T-helper 9 cell (primary cell): Measurements from ENCODE around the gene CST2.
"Not testable (repeated sequence)": the region's sequence is repeated elsewhere in the genome, so short reads cannot be mapped to it uniquely, and the experiment has no call there.

Source experiments
- DNase-seq: peaks from one replicate; pipeline ENCODE4 v3.0.0-alpha.2; 2020
- total RNA-seq, 2 donors: gene quantifications; one replicate each; lab custom pipeline; 2026; lab: John Stamatoyannopoulos, UW

CST2 gene, protein sequence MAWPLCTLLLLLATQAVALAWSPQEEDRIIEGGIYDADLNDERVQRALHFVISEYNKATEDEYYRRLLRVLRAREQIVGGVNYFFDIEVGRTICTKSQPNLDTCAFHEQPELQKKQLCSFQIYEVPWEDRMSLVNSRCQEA
- total RNA-seq, result 0 reads per million in 2 donors

DNA sequence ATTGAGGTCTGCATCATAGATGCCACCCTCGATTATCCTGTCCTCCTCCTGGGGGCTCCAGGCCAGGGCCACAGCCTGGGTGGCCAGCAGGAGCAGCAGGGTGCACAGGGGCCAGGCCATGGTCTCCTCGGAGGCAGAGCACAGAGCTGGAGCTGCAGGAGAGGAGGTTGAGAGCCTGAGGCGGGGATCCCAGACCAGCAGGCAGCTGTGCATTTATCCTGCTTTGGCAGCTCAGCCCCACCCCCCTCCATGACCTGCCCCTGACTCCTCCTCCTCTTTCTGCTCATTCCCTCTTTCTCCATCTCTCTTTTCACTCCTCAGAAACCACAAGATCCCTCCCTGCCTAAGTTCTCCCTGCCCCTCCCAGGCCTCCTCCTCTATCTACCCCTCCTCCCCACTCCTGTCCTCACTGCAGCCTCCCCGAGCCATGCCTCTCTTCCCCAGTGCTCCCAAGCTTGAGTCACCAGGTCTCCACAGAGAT, at the start of gene CST2:
CST2 (minus strand) TSS at position 189 of the 481 bp plus-strand sequence; CDS start at position 120, 69 bp downstream.
- no peak for DNase-seq

DNA sequence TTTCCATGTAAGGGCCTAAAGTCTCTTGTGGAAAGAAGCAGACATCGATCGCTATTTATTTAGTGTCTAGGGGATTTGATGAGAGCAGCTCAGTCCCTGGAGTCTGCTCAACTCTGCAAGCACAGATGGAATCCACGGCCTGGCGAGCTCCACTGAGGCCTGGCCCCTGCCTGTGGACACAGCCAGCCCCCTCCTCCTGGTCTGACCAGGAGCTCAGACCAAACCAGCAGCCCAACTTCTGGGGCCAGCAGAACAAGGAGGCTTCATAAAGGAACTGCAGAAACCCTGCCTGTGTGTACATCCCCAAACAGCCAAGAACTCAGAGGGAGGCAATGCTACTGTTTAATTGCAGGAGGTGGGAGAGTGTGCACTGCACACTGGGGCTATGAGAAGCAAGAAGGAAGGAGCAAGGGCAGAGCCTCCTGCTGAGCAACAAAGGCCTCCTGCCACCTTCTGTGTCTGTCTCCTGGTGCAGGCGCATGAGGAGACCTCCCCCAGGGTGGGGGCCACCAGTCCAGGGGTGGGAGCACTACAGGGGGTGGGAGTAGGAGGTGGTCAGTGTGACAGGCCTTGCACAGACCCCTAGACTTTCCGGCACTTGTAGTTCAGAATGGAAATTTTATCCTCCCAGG, 49.2 kb upstream of the CST2 start:
- DNase-seq, result no peak

DNA sequence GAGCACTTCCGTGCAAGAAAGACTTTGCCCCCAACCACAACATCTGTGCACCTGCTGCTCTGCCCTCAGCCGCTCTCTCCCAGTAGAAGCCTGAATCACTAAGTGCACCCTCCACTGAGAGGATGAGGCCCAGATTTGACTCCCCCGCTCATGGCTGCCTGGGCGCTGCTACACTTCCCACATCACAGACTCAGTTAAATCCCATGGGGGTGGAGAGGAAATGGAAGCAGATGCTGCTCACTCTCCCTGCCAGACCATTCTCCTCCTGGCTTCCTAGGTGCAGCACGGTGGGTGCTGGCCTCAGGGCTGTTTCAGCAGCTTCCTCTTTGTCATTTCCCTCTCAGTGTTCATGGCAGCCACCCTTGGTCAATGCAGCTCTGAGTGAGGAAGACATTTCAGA, 48.2 kb upstream of the CST2 start:
- DNase-seq, result no peak

DNA sequence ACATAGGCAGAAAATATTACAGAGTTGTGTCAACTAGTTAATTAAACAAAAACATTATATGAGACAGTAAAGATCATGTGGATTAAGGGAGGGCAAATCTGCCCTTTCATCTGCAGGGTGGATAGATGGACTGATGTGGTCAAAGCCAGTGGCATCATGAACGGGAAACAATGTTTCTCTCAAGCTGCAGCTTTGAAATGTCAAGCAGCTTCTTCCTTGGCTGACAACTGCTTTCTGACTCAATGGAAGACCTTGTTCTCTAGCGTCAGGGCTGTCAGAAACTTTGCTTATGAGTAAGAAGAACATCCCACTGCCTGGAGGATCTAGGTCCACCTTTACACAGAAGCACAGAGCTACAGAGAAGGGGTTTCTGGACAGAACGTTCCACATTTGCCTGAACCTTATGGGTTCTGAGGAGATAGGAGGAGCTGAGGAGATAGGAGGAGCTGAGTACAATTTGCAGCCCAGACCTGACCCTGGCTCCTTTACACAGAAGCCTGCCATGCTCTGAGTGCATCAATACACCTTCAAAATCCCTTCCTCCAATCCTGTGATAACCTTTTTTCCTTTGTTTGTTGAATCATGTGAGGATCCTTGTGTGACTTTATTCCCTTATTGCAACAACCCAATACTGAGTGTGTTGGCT, 47.0 kb upstream of the CST2 start:
- no peak for DNase-seq

DNA sequence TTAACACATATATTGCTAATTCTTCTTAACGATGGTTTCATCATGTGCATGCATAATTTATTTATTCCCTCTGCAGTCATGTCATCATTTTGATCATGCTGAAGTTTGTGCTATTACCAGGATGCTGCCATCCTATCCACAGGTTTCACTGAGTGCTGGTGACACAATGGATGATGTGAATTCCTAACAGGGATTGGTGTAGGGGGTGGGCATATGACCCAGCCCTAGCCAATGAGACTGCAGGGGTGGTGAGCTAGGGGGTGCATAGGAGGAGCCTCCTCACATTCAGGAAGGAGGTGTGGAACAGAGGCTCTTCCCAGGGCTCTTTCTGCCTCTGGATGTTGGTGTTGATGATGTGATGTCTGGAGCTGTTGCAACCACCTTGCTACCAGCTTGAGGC, 45.5 kb upstream of the CST2 start:
- DNase-seq, result no peak

DNA sequence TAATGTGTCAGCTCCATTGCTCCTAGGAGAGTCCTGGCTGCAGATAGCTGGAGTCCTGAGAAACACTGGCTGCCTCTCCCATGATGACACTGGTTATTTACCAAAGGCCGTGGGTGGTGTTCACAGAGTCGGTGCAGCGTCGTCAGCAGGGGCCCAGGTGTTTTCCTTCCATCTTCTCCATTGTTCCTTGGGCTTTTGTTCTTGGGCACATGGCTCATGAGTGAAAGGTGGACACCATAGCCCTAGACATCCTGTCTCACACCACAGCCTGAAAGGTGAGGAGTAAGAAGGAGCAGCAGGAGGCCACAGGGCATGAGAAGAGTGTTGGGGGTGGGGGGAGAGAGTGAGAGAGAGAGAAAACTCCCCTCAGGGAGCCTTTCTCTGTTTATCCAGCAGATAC, 43.9 kb upstream of the CST2 start:
- no peak for DNase-seq

DNA sequence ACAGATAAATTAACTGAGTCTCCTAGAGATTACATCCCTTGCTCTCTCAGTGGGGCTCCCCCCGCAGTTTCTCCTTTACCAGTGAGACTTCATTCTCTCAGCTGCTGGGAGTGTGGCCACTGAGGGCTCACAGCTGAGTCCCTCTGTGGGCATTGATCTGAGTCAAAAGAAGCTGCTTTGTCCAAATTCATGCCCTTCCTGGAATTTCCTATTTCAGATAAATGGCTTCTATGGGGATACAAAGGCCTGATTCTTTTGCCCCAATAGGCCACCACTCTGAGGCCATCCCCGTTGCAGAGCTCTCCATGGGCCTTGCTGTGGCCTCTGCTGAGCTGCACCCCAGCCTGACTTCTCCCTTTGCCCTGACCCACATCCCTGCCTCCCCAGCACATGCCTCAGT, 43.0 kb upstream of the CST2 start:
- no peak for DNase-seq

DNA sequence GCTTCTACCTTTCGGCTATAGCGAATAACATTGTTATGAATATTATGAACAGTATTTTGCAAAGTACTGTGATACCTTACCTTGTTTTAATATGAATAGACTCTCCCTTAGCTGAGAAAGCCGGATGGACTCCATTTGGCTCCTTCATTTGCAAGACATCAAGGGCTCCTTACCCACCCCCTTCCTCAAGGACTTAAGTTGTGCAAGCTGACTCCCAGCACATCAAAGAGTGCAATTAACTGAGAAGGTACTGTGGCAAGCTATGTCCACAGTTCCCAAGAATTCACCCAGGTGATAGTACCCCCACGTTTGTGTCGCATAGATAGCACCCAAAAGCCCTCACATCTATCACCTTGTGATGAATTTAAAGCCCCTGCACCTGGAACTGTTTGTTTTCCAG, 41.8 kb upstream of the CST2 start:
- DNase-seq, result no peak

DNA sequence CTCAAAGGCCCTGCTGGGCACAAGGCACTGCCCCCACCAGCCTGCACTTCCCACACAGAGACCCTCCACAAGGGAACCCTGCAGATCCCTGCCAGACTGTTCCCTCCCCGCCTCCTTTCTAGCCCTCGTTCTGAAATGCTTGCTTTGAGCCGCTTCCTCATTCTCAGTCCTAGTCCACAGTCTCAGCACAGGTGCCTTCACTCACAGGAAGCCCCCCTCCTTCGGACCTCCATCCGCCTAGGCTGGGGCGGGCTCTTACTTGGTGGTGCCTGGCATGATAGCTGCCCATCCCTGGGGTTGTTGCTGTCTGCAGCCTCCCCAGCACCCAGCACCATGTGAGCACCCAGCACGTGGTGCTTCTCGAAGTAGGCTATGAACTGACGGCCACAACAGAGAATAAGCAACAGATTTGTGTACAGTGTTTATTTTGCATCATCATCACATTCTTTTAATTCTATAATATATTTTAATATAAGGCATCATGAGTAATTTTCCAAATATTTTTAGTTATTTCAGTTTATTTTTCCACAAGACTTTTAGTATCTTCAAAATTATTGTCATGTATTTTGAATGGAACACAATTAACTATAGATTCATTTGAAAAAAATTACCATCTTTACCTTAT, 40.7 kb upstream of the CST2 start:
- no peak for DNase-seq

DNA sequence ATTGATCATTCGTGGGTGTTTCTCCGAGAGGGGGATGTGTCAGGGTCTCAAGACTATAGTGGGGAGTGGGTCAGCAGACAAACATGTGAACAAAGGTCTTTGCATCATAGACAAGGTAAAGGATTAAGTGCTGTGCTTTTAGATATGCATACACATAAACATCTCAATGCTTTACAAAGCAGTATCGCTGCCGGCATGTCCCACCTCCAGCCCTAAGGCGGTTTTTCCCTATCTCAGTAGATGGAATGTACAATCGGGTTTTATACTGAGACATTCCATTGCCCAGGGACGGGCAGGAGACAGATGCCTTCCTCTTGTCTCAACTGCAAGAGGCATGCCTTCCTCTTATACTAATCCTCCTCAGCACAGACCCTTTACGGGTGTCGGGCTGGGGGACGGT, 34.2 kb upstream of the CST2 start:
- not testable (repeated sequence) for DNase-seq

DNA sequence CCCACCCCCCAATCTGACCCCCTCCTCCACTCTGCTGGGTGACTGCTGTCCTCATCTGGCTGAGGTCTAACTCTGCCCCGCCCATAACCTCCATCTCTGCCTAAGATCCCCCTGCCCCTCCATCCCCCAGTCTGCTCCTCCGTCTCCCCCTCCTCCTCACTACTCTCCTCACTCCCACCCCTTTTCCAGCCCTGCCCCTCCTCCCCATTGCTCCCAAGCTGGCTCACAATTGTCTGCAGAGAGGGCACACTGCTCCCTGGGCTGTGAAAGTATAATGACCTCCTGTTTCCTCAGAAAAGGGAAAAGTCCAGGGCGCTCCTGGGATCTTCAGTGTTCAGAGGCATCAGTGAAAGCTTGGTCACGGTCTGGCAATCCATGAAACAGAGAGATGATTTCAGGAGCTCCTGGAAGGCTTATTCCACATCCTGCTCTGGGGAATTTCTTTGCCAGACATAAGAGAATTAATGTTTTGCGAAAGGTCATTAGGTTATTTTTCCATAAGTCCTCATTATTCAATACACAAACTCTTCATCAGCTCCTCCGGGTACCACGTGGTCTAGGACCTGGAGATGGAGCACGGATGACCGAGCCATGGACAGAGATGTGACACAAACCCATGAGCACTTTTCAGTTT, 31.6 kb upstream of the CST2 start:
- DNase-seq, result no peak

DNA sequence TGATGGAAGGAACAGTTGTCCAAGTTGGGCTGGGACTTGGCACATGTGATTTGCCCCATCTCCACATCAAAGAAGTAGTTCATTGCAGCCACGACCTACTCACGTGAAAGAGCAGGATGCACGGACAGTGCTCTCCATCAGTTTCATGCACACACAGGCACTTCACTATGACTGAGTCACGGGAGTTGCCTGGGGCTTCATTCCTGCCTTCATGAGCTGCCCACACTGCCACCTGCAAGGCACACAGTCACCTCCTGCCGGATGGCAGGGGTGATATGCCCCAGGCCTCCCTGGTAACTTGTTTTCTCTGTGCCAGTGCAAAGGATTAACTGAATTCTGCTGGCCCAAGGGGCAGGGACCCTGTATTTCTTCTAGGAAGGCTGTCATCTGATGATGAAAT, 30.2 kb upstream of the CST2 start:
- no peak for DNase-seq

DNA sequence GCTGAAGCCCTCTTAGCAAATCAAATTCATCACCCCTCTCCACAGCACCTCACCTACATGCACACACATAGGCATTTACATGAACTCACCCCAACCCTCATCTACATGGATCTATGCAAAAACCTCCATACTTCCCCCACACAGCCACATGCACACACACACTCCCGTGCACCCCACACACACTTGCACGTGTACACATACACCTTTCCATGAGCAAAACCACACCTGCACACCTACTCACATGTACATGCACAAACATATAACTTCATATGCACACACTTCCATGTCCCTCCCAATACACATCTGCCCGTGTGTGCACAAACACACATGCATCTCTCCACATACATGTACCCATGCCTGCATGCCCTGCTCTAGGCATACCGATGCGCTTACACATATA, 29.7 kb upstream of the CST2 start:
- DNase-seq, result no peak

DNA sequence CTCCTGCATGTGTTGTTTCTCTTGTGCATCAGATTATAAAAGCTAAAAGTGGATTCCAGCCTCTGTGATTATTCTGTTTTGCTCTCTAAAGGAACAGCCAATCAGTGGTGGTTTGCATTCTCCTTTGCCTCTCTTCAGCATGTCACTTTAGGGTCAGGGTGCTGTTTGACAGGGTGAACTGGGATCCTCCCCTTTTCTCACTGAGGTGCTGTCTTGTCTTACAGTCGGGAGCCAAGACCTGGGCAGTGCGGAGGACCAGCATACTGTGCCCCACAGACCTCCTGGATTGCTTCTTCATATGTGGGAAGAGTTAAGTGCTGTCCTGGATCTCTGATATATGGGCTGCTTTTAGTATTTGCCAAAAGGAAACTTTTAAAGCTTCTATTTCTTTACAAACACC, 15.2 kb upstream of the CST2 start:
- no peak for DNase-seq

DNA sequence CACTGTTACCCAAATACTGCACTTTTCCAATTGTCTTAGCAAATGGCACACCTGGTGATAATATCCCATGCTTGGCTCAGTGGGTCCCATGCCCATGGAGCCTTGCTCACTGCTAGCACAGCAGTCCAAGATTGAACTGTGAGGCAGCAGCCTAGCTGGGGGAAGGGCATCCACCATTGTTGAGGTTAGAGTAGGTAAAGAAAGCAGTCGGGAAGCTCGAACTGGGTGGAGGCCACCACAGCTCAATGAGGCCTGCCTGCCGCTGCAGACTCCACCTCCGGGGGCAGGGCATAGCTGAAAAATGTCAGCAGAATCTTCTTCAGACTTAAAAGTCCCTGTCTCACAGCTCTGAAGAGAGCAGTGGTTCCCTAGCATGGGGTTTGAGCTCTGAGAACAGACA, 9.2 kb upstream of the CST2 start:
- DNase-seq, result no peak

DNA sequence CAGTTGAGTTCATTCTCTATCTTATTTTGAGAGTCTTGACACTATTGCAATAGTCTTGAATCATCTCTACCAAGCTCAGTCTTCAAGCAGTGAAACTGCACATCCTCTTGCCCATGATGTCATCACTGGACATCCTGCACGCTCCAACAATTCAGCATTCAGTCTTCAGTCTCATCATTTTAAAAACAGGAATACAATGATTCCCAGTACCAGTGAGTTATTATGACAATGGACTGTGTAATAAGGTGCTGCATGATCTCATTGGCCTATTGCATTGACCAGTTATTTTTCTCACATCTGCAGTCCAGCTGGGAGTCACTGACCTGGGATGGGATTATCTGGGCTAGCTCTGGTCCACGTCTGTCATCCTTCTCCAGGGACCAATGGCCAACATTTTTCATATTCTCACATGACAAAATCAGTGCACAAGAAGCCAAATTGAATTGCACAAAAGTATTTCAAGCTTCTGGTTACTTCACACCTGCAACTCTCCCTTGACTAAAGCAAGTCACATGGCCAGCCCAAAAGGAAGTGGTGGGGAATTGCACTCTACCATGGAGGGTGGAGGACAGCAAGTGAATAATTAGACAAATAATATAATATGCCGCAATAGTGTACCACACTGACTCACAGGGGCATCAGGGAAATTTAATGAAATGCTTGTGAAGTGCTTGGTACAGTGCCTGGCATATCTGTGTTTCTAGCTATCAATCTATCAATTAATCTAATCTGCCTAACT, 6.4 kb upstream of the CST2 start:
- DNase-seq, result no peak

DNA sequence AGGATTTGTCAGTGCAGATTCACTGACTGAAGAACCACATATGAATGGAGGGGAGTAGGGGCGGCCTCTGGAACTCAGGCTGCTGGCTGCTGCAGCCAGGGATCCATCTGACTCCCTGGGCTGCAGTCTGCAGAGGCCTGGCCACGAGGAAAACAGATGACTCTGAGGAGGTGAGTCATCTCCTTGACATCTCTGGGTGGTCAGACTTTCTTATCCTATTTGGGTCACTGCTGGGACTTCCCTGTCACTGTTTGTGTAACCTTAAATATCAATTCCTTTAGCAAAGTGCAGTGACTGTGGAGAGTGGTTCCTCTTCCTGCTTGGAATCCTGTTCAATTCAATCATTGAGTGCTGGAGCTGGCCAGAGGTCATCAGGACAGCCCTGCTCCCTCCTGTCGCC, 5.4 kb upstream of the CST2 start:
- not testable (repeated sequence) for DNase-seq

DNA sequence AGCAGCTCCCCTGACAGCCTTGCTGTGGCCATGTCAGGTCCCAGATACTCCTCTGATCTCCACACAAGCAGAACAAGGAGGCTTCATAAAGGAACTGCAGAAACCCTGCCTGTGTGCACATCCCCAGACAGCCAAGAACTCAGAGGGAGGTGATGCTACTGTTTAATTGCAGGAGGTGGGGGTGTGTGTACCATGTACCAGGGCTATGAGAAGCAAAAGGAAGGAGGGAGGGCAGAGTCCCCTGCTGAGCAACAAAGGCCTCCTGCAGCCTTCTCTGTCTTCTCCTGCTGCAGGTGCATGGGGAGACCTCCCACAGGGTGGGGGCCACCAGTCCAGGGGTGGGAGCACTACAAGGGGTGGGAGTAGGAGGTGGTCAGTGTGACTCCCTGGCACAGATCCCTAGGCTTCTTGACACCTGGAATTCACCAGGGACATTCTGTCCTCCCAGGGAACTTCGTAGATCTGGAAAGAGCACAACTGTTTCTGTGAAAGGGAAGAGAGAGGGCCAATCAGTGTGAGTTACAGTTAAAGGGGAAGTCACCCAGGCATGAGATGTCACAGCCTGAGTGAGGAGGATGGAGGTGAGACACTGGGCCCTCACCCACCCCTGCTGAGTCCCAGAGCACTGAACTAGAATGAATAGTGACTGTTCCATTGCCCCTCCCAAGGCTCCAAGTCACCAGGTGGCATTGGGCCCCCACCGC, 2.8 kb downstream of the CST2 start:
- no peak for DNase-seq

DNA sequence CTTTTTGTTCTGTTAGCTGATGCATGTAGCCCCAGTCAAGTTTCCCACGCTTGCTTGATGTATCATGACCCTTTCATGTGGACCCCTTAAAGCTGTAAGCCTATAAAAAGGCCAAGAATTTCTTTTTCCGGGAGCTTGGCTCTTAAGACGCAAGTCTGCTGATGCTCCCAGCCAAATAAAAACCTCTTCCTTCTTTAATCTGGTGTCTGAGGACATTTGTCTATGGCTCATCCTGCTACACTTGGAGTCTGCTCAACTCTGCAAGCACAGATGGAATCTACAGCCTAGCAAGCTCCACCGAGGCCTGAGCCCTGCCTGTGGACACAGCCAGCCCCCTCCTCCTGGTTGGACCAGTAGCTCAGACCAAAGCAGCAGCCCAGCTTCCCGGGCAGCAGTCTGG, 3.4 kb downstream of the CST2 start:
- no peak for DNase-seq

DNA sequence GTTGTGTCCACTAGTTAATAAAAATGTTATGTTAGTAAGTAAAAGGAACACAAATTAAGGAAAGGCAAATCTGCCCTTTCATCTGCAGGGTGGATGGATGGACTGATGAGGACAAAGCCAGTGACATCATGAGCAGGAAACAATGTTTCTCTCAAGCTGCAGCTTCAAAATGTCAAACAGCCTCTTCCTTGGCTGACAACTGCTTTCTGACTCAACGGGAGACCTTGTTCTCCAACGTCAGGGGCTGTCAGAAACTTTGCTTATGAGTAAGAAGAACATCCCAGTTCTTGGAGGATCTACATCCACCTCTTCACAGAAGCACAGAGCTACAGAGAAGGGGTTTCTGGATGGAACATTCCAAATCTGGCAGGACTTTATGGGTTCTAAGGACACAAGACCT, 6.0 kb downstream of the CST2 start:
- no peak for DNase-seq

DNA sequence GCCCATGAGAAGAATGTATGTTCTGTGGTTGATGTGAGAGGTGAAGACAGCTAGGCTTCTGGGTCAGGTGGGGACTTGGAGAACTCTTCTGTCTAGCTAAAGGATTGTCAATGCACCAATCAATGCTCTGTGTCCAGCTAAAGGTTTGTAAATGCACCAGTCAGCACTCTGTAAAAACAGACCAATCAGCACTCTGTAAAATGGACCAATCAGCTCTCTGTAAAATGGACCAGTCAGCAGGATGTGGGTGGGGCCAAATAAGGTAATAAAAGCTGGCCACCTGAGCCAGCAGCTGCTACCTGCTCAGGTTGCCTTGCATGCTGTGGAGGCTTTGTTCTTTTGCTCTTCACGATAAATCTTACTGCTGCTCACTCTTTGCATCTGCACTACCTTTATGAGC, 15.0 kb downstream of the CST2 start:
- DNase-seq, result not testable (repeated sequence)

DNA sequence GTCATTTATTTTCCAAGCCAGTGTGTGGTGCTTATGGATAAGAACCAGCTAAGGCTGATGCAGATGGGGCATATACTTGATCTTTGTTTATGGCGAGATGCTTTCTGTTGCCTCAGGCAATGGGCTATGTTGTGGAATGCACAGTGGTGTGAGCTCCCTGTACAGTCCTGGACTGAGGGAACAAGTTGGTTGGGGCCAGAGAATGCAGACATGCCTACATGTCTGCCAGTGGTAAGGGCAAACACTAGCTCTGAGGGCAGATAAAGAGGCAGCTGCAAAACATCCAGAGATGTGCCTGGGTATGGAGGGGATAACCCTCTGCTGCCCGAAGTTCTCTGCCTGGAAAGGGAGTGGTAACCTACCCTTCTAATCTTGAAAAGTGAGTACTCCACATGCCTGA, 16.2 kb downstream of the CST2 start:
- DNase-seq, result not testable (repeated sequence)
